ENCODE results near the gene SUGCT. TPM values are rescaled to one million over a fixed set of nuclear protein-coding genes. Genes with fewer than 3 reads are reported as not detected.
"Not testable (repeated sequence)": the region's sequence is repeated elsewhere in the genome, so short reads cannot be mapped to it uniquely, and the experiment has no call there.

The SUGCT gene
- total and polyA plus RNA-seq, 7 donors, result 2.4 to 7.3 (median 3.2) TPM

DNA sequence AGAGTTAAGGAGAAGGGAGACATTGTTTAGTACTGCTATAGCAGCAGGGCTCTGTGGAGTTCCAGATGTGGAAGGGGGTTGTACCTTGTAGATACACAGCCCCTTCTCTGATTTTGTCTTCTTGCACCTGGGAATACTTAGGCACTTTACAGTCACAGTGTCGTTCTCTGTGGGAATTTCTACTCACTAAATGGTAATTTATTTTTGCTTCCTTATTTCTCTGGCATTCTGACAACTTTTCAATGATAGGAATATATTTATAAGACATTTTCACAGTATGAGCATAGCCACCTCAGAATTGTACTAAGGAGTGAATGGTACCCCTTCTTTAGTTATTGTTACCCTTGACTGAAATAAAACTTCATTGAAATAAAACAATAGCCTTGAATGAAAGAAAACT is 132.8 kb downstream of the SUGCT start:
- ATAC-seq (no peak), DNase-seq (no peak)
- Histone ChIP-seq H3K36me3 (ENCODE audit: insufficient read depth in 1 of 2, low read depth in 1 of 2) (no peaks in the 10 kb centered on the region), H3K27me3 (ENCODE audit: insufficient read depth in 3 of 3, low read length in 2 of 3) (no peaks in the 10 kb centered on the region), H3K4me1 (no peaks in the 10 kb centered on the region), H3K4me3 (no peak overlapping the region), H3K27ac (no peak overlapping the region), H3K9me3 (no peaks in the 10 kb centered on the region)
- 40 to 48% (median 41%) methylated on average over 1 of the region's 1 CpG for whole genome bisulfite sequencing, 3 donors
- no peak for TF ChIP-seq CTCF (IDR thresholded peaks at IDR 0.05)
- intact Hi-C loops (cut with DNase I), result no loop called here

GRCh38 chr7:40268810-40269209 is 134.0 kb downstream of the SUGCT start:
- DNase-seq; H3K36me3 ChIP-seq (ENCODE audit: insufficient read depth in 1 of 2, low read depth in 1 of 2); H3K27ac ChIP-seq; intact Hi-C loops (cut with DNase I); H3K4me3 ChIP-seq; H3K4me1 ChIP-seq; H3K9me3 ChIP-seq; H3K27me3 ChIP-seq (ENCODE audit: insufficient read depth in 3 of 3, low read length in 2 of 3): not testable (repeated sequence)
- ATAC-seq, result peak in 1 of 4 donors; percentile 22
- 89 to 96% (median 92%) methylated on average over 5 of the region's 5 CpGs for WGBS, 3 donors

- 80 to 89% (median 86%) methylated on average over 2 of the region's 2 CpGs for WGBS, 3 donors
- Histone ChIP-seq H3K4me3 (no peak overlapping the region), H3K9me3 (peaks cover 2% of the 10 kb centered on the region), H3K36me3 (ENCODE audit: insufficient read depth in 1 of 2, low read depth in 1 of 2) (no peaks in the 10 kb centered on the region), H3K4me1 (no peaks in the 10 kb centered on the region), H3K27ac (no peak overlapping the region), H3K27me3 (ENCODE audit: insufficient read depth in 3 of 3, low read length in 2 of 3) (no peaks in the 10 kb centered on the region)
- ATAC-seq (no peak), DNase-seq (no peak)
- intact Hi-C loops (cut with DNase I), result no loop called here
- TF ChIP-seq CTCF (IDR thresholded peaks at IDR 0.05), result no peak
Observed at GRCh38 chr7:40276061-40276460, 141.3 kb downstream of the SUGCT start.

- ATAC-seq (no peak), DNase-seq (no peak)
- intact Hi-C loops (cut with DNase I), result no loop called here
- no peak overlapping the region for H3K27ac ChIP-seq
- no peak for TF ChIP-seq CTCF (IDR thresholded peaks at IDR 0.05)
- H3K4me1 ChIP-seq, result no peaks in the 10 kb centered on the region
- peaks cover 7% of the 10 kb centered on the region for H3K9me3 ChIP-seq
- no peak overlapping the region for H3K4me3 ChIP-seq
- no peaks in the 10 kb centered on the region for H3K27me3 ChIP-seq (ENCODE audit: insufficient read depth in 3 of 3, low read length in 2 of 3)
- H3K36me3 ChIP-seq (ENCODE audit: insufficient read depth in 1 of 2, low read depth in 1 of 2), result no peaks in the 10 kb centered on the region
- 49 to 50% (median 49%) methylated on average over 2 of the region's 2 CpGs for WGBS, 3 donors
Observed at GRCh38 chr7:40279991-40280390, 145.2 kb downstream of the SUGCT start.

GRCh38 chr7:40282858-40283257 is 148.1 kb downstream of the SUGCT start:
- DNase-seq (no peak), ATAC-seq (no peak)
- Histone ChIP-seq H3K9me3 (peaks cover 7% of the 10 kb centered on the region), H3K4me1 (no peaks in the 10 kb centered on the region), H3K27me3 (ENCODE audit: insufficient read depth in 3 of 3, low read length in 2 of 3) (no peaks in the 10 kb centered on the region), H3K4me3 (no peak overlapping the region), H3K27ac (no peak overlapping the region), H3K36me3 (ENCODE audit: insufficient read depth in 1 of 2, low read depth in 1 of 2) (no peaks in the 10 kb centered on the region)
- intact Hi-C loops (cut with DNase I), result no loop called here
- WGBS, 3 donors, result 80 to 86% (median 84%) methylated on average over 2 of the region's 2 CpGs
- no peak for TF ChIP-seq CTCF (IDR thresholded peaks at IDR 0.05)
